ENCODE measurements around the gene C10orf71.

DNA sequence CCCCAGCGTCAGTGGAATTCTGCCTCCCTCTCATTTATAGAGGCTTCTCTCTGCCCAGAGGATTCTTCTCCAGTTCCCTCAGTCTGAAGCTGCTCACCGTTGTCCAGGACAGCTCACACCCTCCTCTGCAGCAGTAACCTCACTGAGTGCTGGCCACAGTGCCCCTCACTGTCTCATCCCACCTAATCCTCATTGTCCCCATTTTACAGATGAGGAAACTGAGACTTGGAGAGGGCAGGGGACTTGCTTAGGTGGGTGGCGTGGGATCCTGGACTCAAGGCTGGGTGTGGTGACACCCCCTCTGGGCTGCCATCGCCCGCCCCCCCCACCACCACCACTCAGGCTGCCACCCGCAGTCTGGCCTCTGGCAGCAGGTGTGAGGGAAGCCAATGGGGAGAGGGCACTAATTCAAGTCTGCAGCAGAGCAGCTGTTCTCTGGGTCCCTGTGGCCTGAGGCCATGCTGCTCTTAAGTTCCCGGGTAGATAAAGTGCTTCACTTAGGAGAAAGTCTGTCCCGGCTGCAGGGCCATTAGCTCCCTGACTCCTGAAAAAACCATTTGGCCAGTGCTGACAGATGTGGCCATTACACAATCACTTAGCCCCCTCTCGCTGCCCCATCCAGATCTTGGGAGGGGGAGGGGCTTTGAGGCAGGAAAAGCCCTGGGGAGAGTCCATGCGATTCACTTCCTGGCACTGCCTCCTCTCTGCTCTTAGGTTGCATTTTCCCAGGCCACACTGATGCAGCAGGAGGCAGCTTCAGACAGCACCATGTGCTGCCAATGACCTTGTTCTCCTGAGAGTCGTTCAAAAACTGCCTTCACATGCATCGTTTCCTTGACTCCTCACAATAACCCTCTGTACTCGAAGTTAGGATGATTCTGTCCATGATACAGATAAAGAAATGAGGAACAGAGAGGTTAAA lies 60.6 kb downstream of the C10orf71 start:
- TF ChIP-seq, protein P1, sequence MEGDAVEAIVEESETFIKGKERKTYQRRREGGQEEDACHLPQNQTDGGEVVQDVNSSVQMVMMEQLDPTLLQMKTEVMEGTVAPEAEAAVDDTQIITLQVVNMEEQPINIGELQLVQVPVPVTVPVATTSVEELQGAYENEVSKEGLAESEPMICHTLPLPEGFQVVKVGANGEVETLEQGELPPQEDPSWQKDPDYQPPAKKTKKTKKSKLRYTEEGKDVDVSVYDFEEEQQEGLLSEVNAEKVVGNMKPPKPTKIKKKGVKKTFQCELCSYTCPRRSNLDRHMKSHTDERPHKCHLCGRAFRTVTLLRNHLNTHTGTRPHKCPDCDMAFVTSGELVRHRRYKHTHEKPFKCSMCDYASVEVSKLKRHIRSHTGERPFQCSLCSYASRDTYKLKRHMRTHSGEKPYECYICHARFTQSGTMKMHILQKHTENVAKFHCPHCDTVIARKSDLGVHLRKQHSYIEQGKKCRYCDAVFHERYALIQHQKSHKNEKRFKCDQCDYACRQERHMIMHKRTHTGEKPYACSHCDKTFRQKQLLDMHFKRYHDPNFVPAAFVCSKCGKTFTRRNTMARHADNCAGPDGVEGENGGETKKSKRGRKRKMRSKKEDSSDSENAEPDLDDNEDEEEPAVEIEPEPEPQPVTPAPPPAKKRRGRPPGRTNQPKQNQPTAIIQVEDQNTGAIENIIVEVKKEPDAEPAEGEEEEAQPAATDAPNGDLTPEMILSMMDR (IDR thresholded peaks at IDR 0.05), result no peak
- no peak for TF ChIP-seq POLR2A (IDR thresholded peaks at IDR 0.05)
